Hematopoietic multipotent progenitor cell treated with erythropoietin and hydrocortisone succinate and interleukin-3 and kit ligand, for 17 days (in vitro differentiated cells): ENCODE measurements around the gene GADD45G.

Experiments
- DNase-seq: peaks from one replicate; pipeline ENCODE4 v3.0.0-alpha.2; 2015; ENCODE audit warnings: low spot score

The GADD45G gene

GRCh38 chr9:89654025-89654662 is 49.3 kb downstream of the GADD45G start:
- DNase-seq, result no peak

GRCh38 chr9:89655056-89655989 is 50.5 kb downstream of the GADD45G start:
- DNase-seq, result no peak
